ENCODE measurements around the gene FUT1. TPM values are rescaled to one million over a fixed set of nuclear protein-coding genes. Genes with fewer than 3 reads are reported as not detected.
A peak's percentile ranks its signal among the peaks of the same experiment; 100 is the strongest.
"Not testable (repeated sequence)": the region's sequence is repeated elsewhere in the genome, so short reads cannot be mapped to it uniquely, and the experiment has no call there.

Gene FUT1
- total RNA-seq, 4 donors from 2014 or later = 2.2 to 7.1 (median 5.3) TPM

- peak; percentile 91 for ATAC-seq (ENCODE audit: low FRiP score)
- TF ChIP-seq CTCF (IDR thresholded peaks at IDR 0.05) = peak in 2 of 3 donors; percentile 10 to 96
- DNase-seq (ENCODE audit: low spot score) = peak; percentile 79
Observed at GRCh38 chr19:48795055-48795684, 42.7 kb upstream of the FUT1 start.

GRCh38 chr19:48794291-48794690, 41.9 kb upstream of the FUT1 start:
- DNase-seq (ENCODE audit: low spot score) = no peak
- ATAC-seq (ENCODE audit: low FRiP score) = no peak
- TF ChIP-seq CTCF (IDR thresholded peaks at IDR 0.05) = no peak

- TF ChIP-seq CTCF (IDR thresholded peaks at IDR 0.05) = no peak
- ATAC-seq (ENCODE audit: low FRiP score) = no peak
Observed at GRCh38 chr19:48793271-48793670, 40.8 kb upstream of the FUT1 start.

GRCh38 chr19:48787331-48787730, 34.9 kb upstream of the FUT1 start:
- DNase-seq (ENCODE audit: low spot score); ATAC-seq (ENCODE audit: low FRiP score): not testable (repeated sequence)

More at GRCh38 chr19:48793271-48793670, 40.8 kb upstream of the FUT1 start:
- DNase-seq (ENCODE audit: low spot score) = no peak

- ATAC-seq (ENCODE audit: low FRiP score); DNase-seq (ENCODE audit: low spot score): not testable (repeated sequence)
Observed at GRCh38 chr19:48786422-48786821, 34.0 kb upstream of the FUT1 start.

GRCh38 chr19:48784527-48784926, 32.1 kb upstream of the FUT1 start:
- DNase-seq (ENCODE audit: low spot score) (no peak), ATAC-seq (ENCODE audit: low FRiP score) (no peak)
- TF ChIP-seq CTCF (IDR thresholded peaks at IDR 0.05) = no peak

GRCh38 chr19:48780631-48781391, 28.4 kb upstream of the FUT1 start:
- peak; percentile 78 for ATAC-seq (ENCODE audit: low FRiP score)
- peak; percentile 42 for DNase-seq (ENCODE audit: low spot score)
- no peak for TF ChIP-seq CTCF (IDR thresholded peaks at IDR 0.05)

GRCh38 chr19:48779636-48780035, 27.2 kb upstream of the FUT1 start:
- no peak for TF ChIP-seq CTCF (IDR thresholded peaks at IDR 0.05)
- DNase-seq (ENCODE audit: low spot score) (no peak), ATAC-seq (ENCODE audit: low FRiP score) (no peak)
